HL-60 (cell line): ENCODE measurements around the gene PRKAR2B.

Experiments used
- DNase-seq, 2 experiments: peaks; one replicate each; pipeline ENCODE4 v3.0.0-alpha.2; 2010 to 2020; ENCODE audit warnings: low read depth in 1 of 2, low spot score in 1 of 2
- H3K27ac ChIP-seq: fragments of 250-450 bp; sonication (Bioruptor Pico); replicated peaks from 2 replicates; pipeline ENCODE4 v1.5.1; 2020; ENCODE audit warnings: mild to moderate bottlenecking, moderate library complexity
- H3K27me3 ChIP-seq: fragments of 250-450 bp; sonication (Bioruptor Pico); 2 replicates; pipeline ENCODE4 v1.5.1; 2021; ENCODE audit warnings: mild to moderate bottlenecking, moderate library complexity; ENCODE audit not compliant: insufficient read depth, poor library complexity, severe bottlenecking
- H3K4me3 ChIP-seq: replicated peaks from 2 replicates; pipeline ENCODE4 v1.5.1; 2011; ENCODE audit warnings: mild to moderate bottlenecking, control low read depth, low read length; ENCODE audit not compliant: insufficient read depth
- GABPA ChIP-seq: IDR thresholded peaks from 2 replicates; pipeline ENCODE4 v1.6.1; 2012; ENCODE audit warnings: low read depth
- POLR2AphosphoS5 ChIP-seq: IDR thresholded peaks from 2 replicates; pipeline ENCODE4 v1.6.1; 2012; ENCODE audit warnings: low read depth
- SPI1 ChIP-seq: IDR thresholded peaks from 2 replicates; pipeline ENCODE4 v1.6.1; 2012; ENCODE audit warnings: low read depth, mild to moderate bottlenecking, borderline replicate concordance
- TF ChIP-seq, protein P1 (sequence below): IDR thresholded peaks from one replicate; pipeline ENCODE4 v1.5.1; 2011; ENCODE audit warnings: low read length, control low read depth, inconsistent platforms; ENCODE audit not compliant: insufficient read depth
- TF ChIP-seq, protein P2 (sequence below): IDR thresholded peaks from 2 replicates; pipeline ENCODE4 v1.6.1; 2012; ENCODE audit warnings: low read depth; ENCODE audit not compliant: insufficient replicate concordance

The PRKAR2B gene

GRCh38 chr7:107207459-107207858 is 163.0 kb downstream of the PRKAR2B start:
- H3K4me3 ChIP-seq = no peak overlapping the region
- H3K27me3 ChIP-seq = no peaks in the 10 kb centered on the region
- no peak overlapping the region for H3K27ac ChIP-seq
- TF ChIP-seq, protein P1, sequence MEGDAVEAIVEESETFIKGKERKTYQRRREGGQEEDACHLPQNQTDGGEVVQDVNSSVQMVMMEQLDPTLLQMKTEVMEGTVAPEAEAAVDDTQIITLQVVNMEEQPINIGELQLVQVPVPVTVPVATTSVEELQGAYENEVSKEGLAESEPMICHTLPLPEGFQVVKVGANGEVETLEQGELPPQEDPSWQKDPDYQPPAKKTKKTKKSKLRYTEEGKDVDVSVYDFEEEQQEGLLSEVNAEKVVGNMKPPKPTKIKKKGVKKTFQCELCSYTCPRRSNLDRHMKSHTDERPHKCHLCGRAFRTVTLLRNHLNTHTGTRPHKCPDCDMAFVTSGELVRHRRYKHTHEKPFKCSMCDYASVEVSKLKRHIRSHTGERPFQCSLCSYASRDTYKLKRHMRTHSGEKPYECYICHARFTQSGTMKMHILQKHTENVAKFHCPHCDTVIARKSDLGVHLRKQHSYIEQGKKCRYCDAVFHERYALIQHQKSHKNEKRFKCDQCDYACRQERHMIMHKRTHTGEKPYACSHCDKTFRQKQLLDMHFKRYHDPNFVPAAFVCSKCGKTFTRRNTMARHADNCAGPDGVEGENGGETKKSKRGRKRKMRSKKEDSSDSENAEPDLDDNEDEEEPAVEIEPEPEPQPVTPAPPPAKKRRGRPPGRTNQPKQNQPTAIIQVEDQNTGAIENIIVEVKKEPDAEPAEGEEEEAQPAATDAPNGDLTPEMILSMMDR = no peak
- no peak for TF ChIP-seq POLR2AphosphoS5
- no peak for TF ChIP-seq GABPA
- TF ChIP-seq, protein P2, sequence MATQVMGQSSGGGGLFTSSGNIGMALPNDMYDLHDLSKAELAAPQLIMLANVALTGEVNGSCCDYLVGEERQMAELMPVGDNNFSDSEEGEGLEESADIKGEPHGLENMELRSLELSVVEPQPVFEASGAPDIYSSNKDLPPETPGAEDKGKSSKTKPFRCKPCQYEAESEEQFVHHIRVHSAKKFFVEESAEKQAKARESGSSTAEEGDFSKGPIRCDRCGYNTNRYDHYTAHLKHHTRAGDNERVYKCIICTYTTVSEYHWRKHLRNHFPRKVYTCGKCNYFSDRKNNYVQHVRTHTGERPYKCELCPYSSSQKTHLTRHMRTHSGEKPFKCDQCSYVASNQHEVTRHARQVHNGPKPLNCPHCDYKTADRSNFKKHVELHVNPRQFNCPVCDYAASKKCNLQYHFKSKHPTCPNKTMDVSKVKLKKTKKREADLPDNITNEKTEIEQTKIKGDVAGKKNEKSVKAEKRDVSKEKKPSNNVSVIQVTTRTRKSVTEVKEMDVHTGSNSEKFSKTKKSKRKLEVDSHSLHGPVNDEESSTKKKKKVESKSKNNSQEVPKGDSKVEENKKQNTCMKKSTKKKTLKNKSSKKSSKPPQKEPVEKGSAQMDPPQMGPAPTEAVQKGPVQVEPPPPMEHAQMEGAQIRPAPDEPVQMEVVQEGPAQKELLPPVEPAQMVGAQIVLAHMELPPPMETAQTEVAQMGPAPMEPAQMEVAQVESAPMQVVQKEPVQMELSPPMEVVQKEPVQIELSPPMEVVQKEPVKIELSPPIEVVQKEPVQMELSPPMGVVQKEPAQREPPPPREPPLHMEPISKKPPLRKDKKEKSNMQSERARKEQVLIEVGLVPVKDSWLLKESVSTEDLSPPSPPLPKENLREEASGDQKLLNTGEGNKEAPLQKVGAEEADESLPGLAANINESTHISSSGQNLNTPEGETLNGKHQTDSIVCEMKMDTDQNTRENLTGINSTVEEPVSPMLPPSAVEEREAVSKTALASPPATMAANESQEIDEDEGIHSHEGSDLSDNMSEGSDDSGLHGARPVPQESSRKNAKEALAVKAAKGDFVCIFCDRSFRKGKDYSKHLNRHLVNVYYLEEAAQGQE = no peak
- TF ChIP-seq SPI1 = no peak
- no peak for DNase-seq

GRCh38 chr7:107208024-107208521 is 163.6 kb downstream of the PRKAR2B start:
- no peaks in the 10 kb centered on the region for H3K27me3 ChIP-seq
- H3K27ac ChIP-seq = no peak overlapping the region
- H3K4me3 ChIP-seq = no peak overlapping the region
- no peak for DNase-seq
- TF ChIP-seq POLR2AphosphoS5 = no peak
- TF ChIP-seq, protein P1 = no peak
- no peak for TF ChIP-seq SPI1
- TF ChIP-seq, protein P2 = no peak
- TF ChIP-seq GABPA = no peak

GRCh38 chr7:107208563-107208962 is 164.1 kb downstream of the PRKAR2B start:
- DNase-seq = no peak
- Histone ChIP-seq H3K27ac (no peak overlapping the region), H3K27me3 (no peaks in the 10 kb centered on the region), H3K4me3 (no peak overlapping the region)
- TF ChIP-seq, protein P1 = no peak
- TF ChIP-seq POLR2AphosphoS5 = no peak
- no peak for TF ChIP-seq GABPA
- no peak for TF ChIP-seq SPI1
- TF ChIP-seq, protein P2 = no peak
